Caco-2 (cell line): Measurements from ENCODE around the gene DLST. TPM values are rescaled to one million over a fixed set of nuclear protein-coding genes. Genes with fewer than 3 reads are reported as not detected.

ENCODE experiments used
- Bru-seq: library from RNA; stranded (reverse); fragments of 400-500 nt; gene quantifications from one replicate; lab custom pipeline; 2021; lab: Mats Ljungman, UMichigan
- BruChase-seq, 2 experiments: library from RNA; stranded (reverse); fragments of 400-500 nt; gene quantifications; one replicate each; lab custom pipeline; 2021; lab: Mats Ljungman, UMichigan
- BruUV-seq: library from RNA; stranded (reverse); fragments of 400-500 nt; replicated peaks from 2 replicates; lab custom pipeline; 2021; lab: Mats Ljungman, UMichigan
- CTCF ChIA-PET: fragments of 300-600 bp; sonication (Branson Sonifier 250); formaldehyde crosslinking; loops from one replicate; lab custom pipeline; 2022; ENCODE audit warnings: antibody characterized with exemption; lab: Charles Lee
- POLR2A ChIA-PET: fragments of 300-600 bp; sonication (Branson Sonifier 250); formaldehyde crosslinking; loops from one replicate; lab custom pipeline; 2022; ENCODE audit warnings: antibody characterized with exemption; lab: Charles Lee
- DNase-seq, 2 experiments: peaks; one replicate each; pipeline versions ENCODE4 v3.0.0 to v3.0.0-alpha.2; 2020 to 2022
- H3K27me3 ChIP-seq: replicated peaks from 2 replicates; pipeline ENCODE4 v1.6.0; 2011; ENCODE audit warnings: low read length; ENCODE audit not compliant: control insufficient read depth, insufficient read depth
- H3K36me3 ChIP-seq: 2 replicates; pipeline ENCODE4 v1.5.1; 2011; ENCODE audit warnings: low read length; ENCODE audit not compliant: control insufficient read depth, insufficient read depth
- H3K4me1 ChIP-seq: fragments of 250-450 bp; sonication (Bioruptor Pico); 2 replicates; pipeline ENCODE4 v1.5.1; 2020; ENCODE audit warnings: mild to moderate bottlenecking
- H3K4me3 ChIP-seq: 2 replicates; pipeline ENCODE4 v1.5.1; 2011; ENCODE audit warnings: low read depth, mild to moderate bottlenecking, control low read depth, low read length
- H3K9me3 ChIP-seq: fragments of 250-450 bp; sonication (Bioruptor Pico); 2 replicates; pipeline ENCODE4 v1.5.1; 2020; ENCODE audit warnings: mild to moderate bottlenecking, moderate library complexity
- H3K27ac Mint-ChIP-seq: one replicate; pipeline ENCODE4 v1.8.0; 2022; ENCODE audit warnings: mixed read lengths; ENCODE audit not compliant: unreplicated experiment
- H3K27me3 Mint-ChIP-seq: one replicate; pipeline ENCODE4 v1.8.0; 2022; ENCODE audit warnings: mixed read lengths; ENCODE audit not compliant: insufficient read depth, unreplicated experiment
- H3K36me3 Mint-ChIP-seq: one replicate; pipeline ENCODE4 v1.8.0; 2022; ENCODE audit warnings: mild to moderate bottlenecking, mixed read lengths; ENCODE audit not compliant: insufficient read depth, unreplicated experiment
- H3K4me1 Mint-ChIP-seq: one replicate; pipeline ENCODE4 v1.8.0; 2022; ENCODE audit warnings: low read depth, mixed read lengths; ENCODE audit not compliant: unreplicated experiment
- H3K4me3 Mint-ChIP-seq: one replicate; pipeline ENCODE4 v1.8.0; 2022; ENCODE audit warnings: mild to moderate bottlenecking, moderate library complexity, mixed read lengths; ENCODE audit not compliant: unreplicated experiment
- H3K9me3 Mint-ChIP-seq: one replicate; pipeline ENCODE4 v1.8.0; 2022; ENCODE audit warnings: mixed read lengths; ENCODE audit not compliant: unreplicated experiment
- CTCF ChIP-seq, 2 experiments: fragments of 200-600 bp in 1 of 2; IDR thresholded peaks; 1 replicate in 1 of 2; 2 replicates in 1 of 2; pipeline versions ENCODE4 v1.5.1 to v1.8.0; 2011 to 2022; ENCODE audit warnings: antibody characterized with exemption in 1 of 2, control low read depth in 1 of 2, inconsistent platforms in 1 of 2, low read depth in 1 of 2, low read length in 1 of 2, mild to moderate bottlenecking in 1 of 2, moderate library complexity in 1 of 2; ENCODE audit not compliant: insufficient read depth in 1 of 2, severe bottlenecking in 1 of 2, unreplicated experiment in 1 of 2
- intact Hi-C: fragments of 100-400 bp; cut with micrococcal nuclease; formaldehyde crosslinking; loops from one replicate; pipeline ENCODE4 v1.10.0; 2022; ENCODE audit not compliant: unreplicated experiment
- long read RNA-seq: library from polyadenylated mRNA; stranded (forward); transcript quantifications from one replicate; pipeline ENCODE4 v2.0.0, GENCODE V29; 2022
- total RNA-seq: library from RNA; stranded (reverse); gene quantifications from 2 replicates; pipeline ENCODE4 v1.2.3, GENCODE V29; 2022

DLST gene
- total RNA-seq (81.4 and 88.1 TPM in 2 replicates), Bru-seq, nascent RNA (percentile 90 among the genes with signal in this experiment), BruChase-seq, experiment 1, labeled RNA remaining after a 2-hour chase (percentile 91 among the genes with signal in this experiment), BruChase-seq, experiment 2, labeled RNA remaining after a 6-hour chase (percentile 90 among the genes with signal in this experiment)
- long read RNA-seq, partial matches to known transcripts: 0 of 3 reads
- long read RNA-seq, other reads (novel, unspliced or antisense): 2 of 3 reads

- H3K36me3 ChIP-seq: no peaks in the 10 kb centered on the region; the same call in 1 of the 2 replicates
- peak within 1 kb of the TSS; percentile 91 for H3K27ac Mint-ChIP-seq
- H3K27me3 ChIP-seq: no peaks in the 10 kb centered on the region
- intact Hi-C loops: loop anchor here (1.0 kb wide), 1 partner anchor 24 kb away; no protein-coding TSS in a partner anchor
- H3K9me3 Mint-ChIP-seq: no peaks in the 10 kb centered on the region
- H3K9me3 ChIP-seq: no peaks in the 10 kb centered on the region
- TF ChIP-seq CTCF (IDR thresholded peaks at IDR 0.05; ENCODE audit: insufficient read depth in 1 of 2, low read depth in 1 of 2, low read length in 1 of 2, severe bottlenecking in 1 of 2, unreplicated experiment in 1 of 2): no peak
- no TSS peak for BruUV-seq
- peaks cover 25% of the 10 kb centered on the region for H3K36me3 Mint-ChIP-seq
- ChIA-PET POLR2A (no interaction called here), CTCF (no interaction called here)
- peak within 1 kb of the TSS; percentile 95 for H3K4me3 Mint-ChIP-seq
- H3K4me3 ChIP-seq: peak within 1 kb of the TSS; percentile 93
- H3K27me3 Mint-ChIP-seq: no peaks in the 10 kb centered on the region
- peaks cover 44% of the 10 kb centered on the region for H3K4me1 Mint-ChIP-seq
- peaks cover 19% of the 10 kb centered on the region for H3K4me1 ChIP-seq
- peak; percentile 89 to 94 for DNase-seq
Observed at GRCh38 chr14:74881431-74882102, at the start of gene DLST. DLST (plus strand) TSS chr14:74881916; CDS start chr14:74881954, 38 bp downstream.

- no peaks in the 10 kb centered on the region for H3K36me3 ChIP-seq
- Mint-ChIP-seq H3K4me1 (peaks cover 6% of the 10 kb centered on the region), H3K27me3 (no peaks in the 10 kb centered on the region), H3K36me3 (peaks cover 36% of the 10 kb centered on the region), H3K27ac (no peak overlapping the region), H3K4me3 (no peak overlapping the region), H3K9me3 (no peaks in the 10 kb centered on the region)
- no peak for DNase-seq
- no peak overlapping the region for H3K4me3 ChIP-seq
- BruUV-seq: no TSS peak
- ChIA-PET POLR2A (no interaction called here), CTCF (no interaction called here)
- no peaks in the 10 kb centered on the region for H3K9me3 ChIP-seq
- no peak for TF ChIP-seq CTCF (IDR thresholded peaks at IDR 0.05; ENCODE audit: insufficient read depth in 1 of 2, low read depth in 1 of 2, low read length in 1 of 2, severe bottlenecking in 1 of 2, unreplicated experiment in 1 of 2)
- no peaks in the 10 kb centered on the region for H3K27me3 ChIP-seq
- no peaks in the 10 kb centered on the region for H3K4me1 ChIP-seq
- intact Hi-C loops: no loop called here
Observed at GRCh38 chr14:74832849-74833248, 48.9 kb upstream of the DLST start.

GRCh38 chr14:74834692-74835392 is 46.9 kb upstream of the DLST start:
- H3K36me3 Mint-ChIP-seq: peaks cover 32% of the 10 kb centered on the region
- H3K27ac Mint-ChIP-seq: no peak overlapping the region
- no peak overlapping the region for H3K4me3 Mint-ChIP-seq
- DNase-seq: no peak
- H3K9me3 Mint-ChIP-seq: no peaks in the 10 kb centered on the region
- H3K9me3 ChIP-seq: no peaks in the 10 kb centered on the region
- TF ChIP-seq CTCF (IDR thresholded peaks at IDR 0.05; ENCODE audit: insufficient read depth in 1 of 2, low read depth in 1 of 2, low read length in 1 of 2, severe bottlenecking in 1 of 2, unreplicated experiment in 1 of 2): no peak
- intact Hi-C loops: no loop called here
- H3K4me3 ChIP-seq: no peak overlapping the region
- H3K27me3 ChIP-seq: no peaks in the 10 kb centered on the region
- H3K27me3 Mint-ChIP-seq: no peaks in the 10 kb centered on the region
- no peaks in the 10 kb centered on the region for H3K36me3 ChIP-seq
- ChIA-PET CTCF (no interaction called here), POLR2A (no interaction called here)
- no peaks in the 10 kb centered on the region for H3K4me1 ChIP-seq
- peaks cover 6% of the 10 kb centered on the region for H3K4me1 Mint-ChIP-seq
- no TSS peak for BruUV-seq
